ENCODE measurements around the gene TNF. TPM values are rescaled to one million over a fixed set of nuclear protein-coding genes. Genes with fewer than 3 reads are reported as not detected.

TNF gene
- total and polyA plus RNA-seq, 12 donors = 0.22 to 3.2 (median 1.0) TPM; not detected in 1

GRCh38 chr6:31581434-31582229 is 6.3 kb downstream of the TNF start:
- intact Hi-C loops (cut with DNase I) = no loop called here
- Histone ChIP-seq H3K36me3 (replicated peaks in 1 of 2) (no peaks in the 10 kb centered on the region), H3K9me3 (replicated peaks in 1 of 3) (no peaks in the 10 kb centered on the region), H3K4me1 (replicated peaks in 1 of 2) (peaks cover 4 to 5% of the 10 kb centered on the region in 2 donors), H3K27me3 (no peaks in the 10 kb centered on the region), H3K27ac (peak overlapping the region in 4 of 5 donors; percentile 45 to 77 (median 68)), H3K4me3 (peak overlapping the region in 3 of 4 donors; percentile 54 to 63 (median 59))
- WGBS, 4 donors = 22 to 28% (median 26%) methylated on average over 19 to 21 of the region's 21 CpGs
- DNase-seq = peak in 1 of 7 donors; percentile 27
- TF ChIP-seq CTCF (IDR thresholded peaks at IDR 0.05) (no peak), POLR2A (IDR thresholded peaks at IDR 0.05) (no peak)

- Histone ChIP-seq H3K27ac (peak within 1 kb of the TSS in 4 of 5 donors; percentile 45 to 77 (median 68)), H3K9me3 (replicated peaks in 1 of 3) (no peaks in the 10 kb centered on the region), H3K27me3 (no peaks in the 10 kb centered on the region), H3K4me1 (replicated peaks in 1 of 2) (peaks cover 4 to 5% of the 10 kb centered on the region in 2 donors), H3K4me3 (peak within 1 kb of the TSS in 3 of 4 donors; percentile 54 to 63 (median 59)), H3K36me3 (replicated peaks in 1 of 2) (no peaks in the 10 kb centered on the region)
- 51 to 60% methylated on average over 3 of the region's 3 CpGs; no CpG with 5 or more reads in 2 of the 4 donors for WGBS, 4 donors
- DNase-seq = no peak
- intact Hi-C loops (cut with DNase I) = no loop called here
- no peak for TF ChIP-seq CTCF (IDR thresholded peaks at IDR 0.05)
- TF ChIP-seq POLR2A (IDR thresholded peaks at IDR 0.05) = no peak
These were observed 6.9 kb downstream of the TNF start, which contains the start of gene LTB for GRCh38 chr6:31582230-31582643. Gene LTB, minus strand, starts transcription at chr6:31582424. Its CDS starts 7 bp downstream, at chr6:31582417.

GRCh38 chr6:31585491-31585890 is 10.1 kb downstream of the TNF start:
- 49 to 69% (median 61%) methylated on average over 2 of the region's 2 CpGs for WGBS, 4 donors
- Histone ChIP-seq H3K36me3 (replicated peaks in 1 of 2) (no peaks in the 10 kb centered on the region), H3K4me1 (replicated peaks in 1 of 2) (peaks cover 3 to 5% of the 10 kb centered on the region in 2 donors), H3K27me3 (no peaks in the 10 kb centered on the region), H3K9me3 (replicated peaks in 1 of 3) (no peaks in the 10 kb centered on the region), H3K27ac (peak overlapping the region in 2 of 5 donors; percentile 6 to 63), H3K4me3 (no peak overlapping the region)
- TF ChIP-seq POLR2A (IDR thresholded peaks at IDR 0.05) (no peak), CTCF (IDR thresholded peaks at IDR 0.05) (peak in 3 of 6 experiments; percentile 3 to 23 (median 15))
- intact Hi-C loops (cut with DNase I) = no loop called here
- no peak for DNase-seq

GRCh38 chr6:31586008-31586407 is 10.6 kb downstream of the TNF start, which contains the start of gene LST1:
Gene LST1, plus strand, starts transcription at chr6:31586277. Its CDS starts 1,023 bp downstream, at chr6:31587300.
- 23 to 53% (median 50%) methylated on average over 1 of the region's 1 CpG for WGBS, 4 donors
- TF ChIP-seq POLR2A (IDR thresholded peaks at IDR 0.05) (no peak), CTCF (IDR thresholded peaks at IDR 0.05) (no peak)
- intact Hi-C loops (cut with DNase I) = no loop called here
- Histone ChIP-seq H3K27me3 (no peaks in the 10 kb centered on the region), H3K36me3 (replicated peaks in 1 of 2) (no peaks in the 10 kb centered on the region), H3K9me3 (replicated peaks in 1 of 3) (no peaks in the 10 kb centered on the region), H3K27ac (peak within 1 kb of the TSS in 3 of 5 donors; percentile 6 to 63 (median 12)), H3K4me3 (no peak within 1 kb of the TSS), H3K4me1 (replicated peaks in 1 of 2) (peaks cover 0 to 5% of the 10 kb centered on the region in 2 donors)
- DNase-seq = peak in 2 of 7 donors; percentile 25 to 31
